ENCODE data around the gene SLC26A8.
"Not testable (repeated sequence)": the region's sequence is repeated elsewhere in the genome, so short reads cannot be mapped to it uniquely, and the experiment has no call there.

SLC26A8 gene

DNA sequence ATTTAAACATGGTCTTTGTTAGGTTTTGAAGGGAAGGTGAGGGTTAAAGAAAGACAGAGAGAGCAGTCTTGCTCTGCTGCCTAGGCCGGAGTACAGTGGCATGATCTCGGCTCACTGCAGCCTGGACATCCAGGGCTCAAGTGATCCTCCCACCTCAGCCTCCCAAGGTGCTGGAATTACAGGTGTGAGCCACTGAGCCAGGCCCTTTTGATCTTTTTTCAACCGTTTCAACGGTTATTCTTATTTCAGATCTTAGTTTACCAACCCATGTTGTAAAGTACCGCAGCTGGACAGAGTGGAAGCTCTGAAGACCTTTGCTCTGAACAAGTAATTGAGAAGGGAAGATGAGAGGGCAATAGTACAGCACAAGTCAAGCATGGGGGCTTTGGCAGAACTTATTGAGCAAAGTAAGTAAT is 102.3 kb downstream of the SLC26A8 start:
- Histone ChIP-seq H3K9me3 (ENCODE audit: control insufficient read depth in 1 of 2, low read length in 2 of 2) (no peaks in the 10 kb centered on the region), H3K4me1 (ENCODE audit: control insufficient read depth in 1 of 2, insufficient read depth in 2 of 2, low read length in 2 of 2) (peaks cover 0 to 21% of the 10 kb centered on the region in 2 donors), H3K27ac (ENCODE audit: low read length) (no peak overlapping the region), H3K27me3 (ENCODE audit: low read depth, low read length) (no peaks in the 10 kb centered on the region), H3K4me3 (ENCODE audit: low read depth in 1 of 2, low read length in 2 of 2) (peak overlapping the region in 1 of 2 donors; percentile 91), H3K36me3 (ENCODE audit: control insufficient read depth in 1 of 2, insufficient read depth in 2 of 2, low read length in 2 of 2) (no peaks in the 10 kb centered on the region)

DNA sequence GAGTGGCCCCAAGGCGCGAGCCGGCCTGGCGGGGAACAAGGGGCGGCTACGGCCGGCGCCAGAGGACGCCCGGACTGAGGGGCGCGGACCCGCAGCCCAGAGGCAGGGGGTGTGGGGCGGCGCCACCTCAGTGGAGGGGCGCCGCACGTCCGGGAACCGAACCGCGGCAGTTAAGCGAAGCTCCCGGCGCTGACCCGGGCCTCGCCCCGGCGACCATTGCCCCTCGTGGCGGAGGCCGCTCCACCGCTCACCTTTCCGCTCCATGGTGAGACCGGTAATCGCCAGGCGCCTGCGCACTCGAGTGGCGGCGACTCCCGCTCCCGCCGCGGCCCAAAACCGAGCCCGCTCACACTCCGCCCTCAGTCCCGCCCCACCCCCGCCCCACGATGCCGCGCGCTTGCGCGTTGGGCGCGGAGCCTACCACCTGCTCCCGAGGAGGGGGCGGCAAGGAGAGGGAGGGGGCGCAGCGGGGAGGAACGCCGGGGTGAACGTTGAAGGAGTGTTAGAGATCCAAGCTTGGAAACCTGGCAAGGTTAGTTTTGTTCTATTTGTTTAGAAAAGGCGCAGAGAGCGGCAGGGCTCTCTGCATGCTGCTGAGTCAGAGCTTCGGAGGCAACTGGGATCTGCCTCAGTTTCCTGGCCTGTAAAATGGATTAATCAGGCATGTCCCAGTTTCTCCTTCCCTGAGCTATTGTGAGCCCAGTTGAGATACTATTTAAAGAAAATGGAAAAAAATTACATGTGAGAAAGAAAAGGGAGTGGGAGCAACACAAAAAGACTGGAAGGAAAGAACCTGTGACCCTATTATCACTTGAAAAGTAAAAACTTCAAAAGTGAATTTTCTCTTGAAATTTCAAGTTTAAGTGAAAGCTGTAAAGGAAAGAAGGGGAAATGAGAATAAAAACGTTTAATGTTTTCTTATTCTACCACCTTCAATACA is 103.4 kb downstream of the SLC26A8 start, which contains the start of gene SRPK1:
TSS of gene SRPK1 (minus strand) at position 306 of the 940 bp plus-strand sequence. CDS start at position 264, 42 bp downstream.
- Histone ChIP-seq H3K36me3 (ENCODE audit: control insufficient read depth in 1 of 2, insufficient read depth in 2 of 2, low read length in 2 of 2) (no peaks in the 10 kb centered on the region), H3K27ac (ENCODE audit: low read length) (peak within 1 kb of the TSS; percentile 86), H3K27me3 (ENCODE audit: low read depth, low read length) (no peaks in the 10 kb centered on the region), H3K4me3 (ENCODE audit: low read depth in 1 of 2, low read length in 2 of 2) (peak within 1 kb of the TSS; percentile 84 to 91), H3K9me3 (ENCODE audit: control insufficient read depth in 1 of 2, low read length in 2 of 2) (no peaks in the 10 kb centered on the region), H3K4me1 (ENCODE audit: control insufficient read depth in 1 of 2, insufficient read depth in 2 of 2, low read length in 2 of 2) (peaks cover 0 to 21% of the 10 kb centered on the region in 2 donors)

DNA sequence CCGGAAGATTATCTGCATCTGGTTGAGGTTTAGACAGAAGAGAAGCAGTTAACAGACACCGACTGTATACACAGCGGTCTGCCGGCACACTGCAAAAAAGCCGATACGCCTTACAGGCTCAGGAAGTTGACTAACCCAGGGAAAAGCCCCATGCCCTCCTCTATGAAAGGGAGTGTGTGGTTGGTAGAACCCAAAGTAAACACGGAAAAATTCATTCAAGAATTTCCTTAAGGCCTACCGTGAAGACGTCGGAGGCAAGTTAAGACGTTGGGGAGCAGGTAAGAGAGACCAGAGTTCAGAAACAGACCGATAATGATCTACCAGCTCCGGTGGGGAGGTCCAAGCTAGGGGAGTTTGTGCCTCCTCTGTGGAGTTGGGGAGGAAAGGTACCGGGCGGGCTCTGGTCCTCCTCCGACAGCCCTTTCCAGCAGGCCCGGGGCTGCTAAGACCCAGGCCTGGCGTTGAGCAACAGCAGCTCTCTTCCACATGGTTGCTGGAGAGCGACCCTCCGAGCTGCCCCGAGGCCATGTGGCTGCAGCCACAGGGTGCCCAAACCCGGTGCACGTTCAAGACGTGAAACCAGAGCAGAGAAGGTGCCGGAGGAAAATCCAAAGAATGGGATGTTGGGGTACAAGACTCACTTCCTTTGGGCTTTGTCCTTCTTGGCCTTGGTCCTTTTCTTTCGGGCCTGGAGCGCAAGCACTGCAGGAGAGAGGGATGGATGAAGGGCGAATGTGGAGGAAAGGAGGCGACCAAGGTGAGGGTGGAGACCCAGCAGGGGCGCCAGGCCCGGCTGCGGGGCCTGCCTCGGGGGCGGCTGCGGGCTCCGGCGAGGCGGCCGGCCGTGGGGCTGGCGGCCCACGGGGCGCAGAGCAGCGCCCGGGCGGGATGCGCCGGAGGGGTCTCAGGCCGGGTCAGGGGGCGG is 104.4 kb downstream of the SLC26A8 start:
- Histone ChIP-seq H3K4me1 (ENCODE audit: control insufficient read depth in 1 of 2, insufficient read depth in 2 of 2, low read length in 2 of 2) (peaks cover 0 to 21% of the 10 kb centered on the region in 2 donors), H3K36me3 (ENCODE audit: control insufficient read depth in 1 of 2, insufficient read depth in 2 of 2, low read length in 2 of 2) (no peaks in the 10 kb centered on the region), H3K9me3 (ENCODE audit: control insufficient read depth in 1 of 2, low read length in 2 of 2) (no peaks in the 10 kb centered on the region), H3K27ac (ENCODE audit: low read length) (peak overlapping the region; percentile 86), H3K4me3 (ENCODE audit: low read depth in 1 of 2, low read length in 2 of 2) (peak overlapping the region; percentile 84 to 88), H3K27me3 (ENCODE audit: low read depth, low read length) (no peaks in the 10 kb centered on the region)

- Histone ChIP-seq H3K4me3 (ENCODE audit: low read depth in 1 of 2, low read length in 2 of 2) (peak overlapping the region; percentile 84 to 88), H3K27me3 (ENCODE audit: low read depth, low read length) (no peaks in the 10 kb centered on the region), H3K36me3 (ENCODE audit: control insufficient read depth in 1 of 2, insufficient read depth in 2 of 2, low read length in 2 of 2) (no peaks in the 10 kb centered on the region), H3K27ac (ENCODE audit: low read length) (peak overlapping the region; percentile 86), H3K9me3 (ENCODE audit: control insufficient read depth in 1 of 2, low read length in 2 of 2) (no peaks in the 10 kb centered on the region), H3K4me1 (ENCODE audit: control insufficient read depth in 1 of 2, insufficient read depth in 2 of 2, low read length in 2 of 2) (peaks cover 0 to 21% of the 10 kb centered on the region in 2 donors)
Measured at GRCh38 chr6:35919085-35919826, 105.2 kb downstream of the SLC26A8 start.

DNA sequence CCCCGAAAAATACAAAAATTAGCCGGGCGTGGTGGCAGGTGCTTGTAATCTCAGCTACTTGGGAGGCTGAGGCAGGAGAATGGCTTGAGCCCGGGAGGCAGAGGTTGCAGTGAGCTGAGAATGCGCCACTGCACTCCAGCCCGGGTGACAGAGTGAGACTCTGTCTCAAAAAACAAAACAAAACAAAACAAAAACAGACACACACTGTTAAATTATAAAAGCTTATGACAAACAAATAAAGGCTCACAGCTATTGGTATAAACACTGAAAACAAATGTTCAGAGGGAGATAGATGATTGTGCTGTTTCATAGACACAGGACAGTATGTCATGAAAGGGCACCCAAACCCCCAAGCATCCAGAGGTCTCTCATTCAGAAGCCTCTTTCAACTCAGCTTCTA is 107.5 kb downstream of the SLC26A8 start:
- H3K9me3 ChIP-seq (ENCODE audit: control insufficient read depth in 1 of 2, low read length in 2 of 2); H3K27ac ChIP-seq (ENCODE audit: low read length); H3K4me3 ChIP-seq (ENCODE audit: low read depth in 1 of 2, low read length in 2 of 2); H3K27me3 ChIP-seq (ENCODE audit: low read depth, low read length); H3K36me3 ChIP-seq (ENCODE audit: control insufficient read depth in 1 of 2, insufficient read depth in 2 of 2, low read length in 2 of 2): not testable (repeated sequence)
- H3K4me1 ChIP-seq (ENCODE audit: control insufficient read depth in 1 of 2, insufficient read depth in 2 of 2, low read length in 2 of 2), result peaks cover 0 to 18% of the 10 kb centered on the region in 2 donors

DNA sequence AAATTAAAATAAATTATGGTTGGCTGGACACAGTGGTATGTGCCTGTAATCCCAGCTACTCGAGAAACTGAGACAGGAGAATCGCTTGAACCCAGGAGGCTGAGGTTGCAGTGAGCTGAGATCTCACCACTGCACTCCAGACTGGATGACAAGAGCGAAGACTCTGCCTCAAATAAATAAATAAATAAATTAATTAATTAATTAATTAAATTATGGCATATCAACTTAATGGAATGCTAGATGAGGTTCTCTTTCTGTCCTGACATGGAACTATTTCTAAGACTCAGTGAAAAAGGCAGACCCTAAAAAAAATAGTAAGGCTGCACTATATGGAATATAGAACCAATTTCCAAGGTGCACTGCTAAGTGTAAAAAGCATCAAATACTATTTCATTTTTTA is 108.4 kb downstream of the SLC26A8 start:
- H3K36me3 ChIP-seq (ENCODE audit: control insufficient read depth in 1 of 2, insufficient read depth in 2 of 2, low read length in 2 of 2), result peaks cover 2 to 5% of the 10 kb centered on the region in 2 donors
- H3K4me3 ChIP-seq (ENCODE audit: low read depth in 1 of 2, low read length in 2 of 2), result no peak overlapping the region
- H3K27me3 ChIP-seq (ENCODE audit: low read depth, low read length), result no peaks in the 10 kb centered on the region
- H3K4me1 ChIP-seq (ENCODE audit: control insufficient read depth in 1 of 2, insufficient read depth in 2 of 2, low read length in 2 of 2), result peaks cover 0 to 13% of the 10 kb centered on the region in 2 donors
- no peak overlapping the region for H3K27ac ChIP-seq (ENCODE audit: low read length)
- no peaks in the 10 kb centered on the region for H3K9me3 ChIP-seq (ENCODE audit: control insufficient read depth in 1 of 2, low read length in 2 of 2)

- Histone ChIP-seq H3K9me3 (ENCODE audit: control insufficient read depth in 1 of 2, low read length in 2 of 2) (no peaks in the 10 kb centered on the region), H3K4me3 (ENCODE audit: low read depth in 1 of 2, low read length in 2 of 2) (no peak overlapping the region), H3K27ac (ENCODE audit: low read length) (no peak overlapping the region), H3K36me3 (ENCODE audit: control insufficient read depth in 1 of 2, insufficient read depth in 2 of 2, low read length in 2 of 2) (peaks cover 4 to 5% of the 10 kb centered on the region in 2 donors), H3K27me3 (ENCODE audit: low read depth, low read length) (no peaks in the 10 kb centered on the region), H3K4me1 (ENCODE audit: control insufficient read depth in 1 of 2, insufficient read depth in 2 of 2, low read length in 2 of 2) (peaks cover 0 to 6% of the 10 kb centered on the region in 2 donors)
Measured at GRCh38 chr6:35914536-35914935, 109.9 kb downstream of the SLC26A8 start.

DNA sequence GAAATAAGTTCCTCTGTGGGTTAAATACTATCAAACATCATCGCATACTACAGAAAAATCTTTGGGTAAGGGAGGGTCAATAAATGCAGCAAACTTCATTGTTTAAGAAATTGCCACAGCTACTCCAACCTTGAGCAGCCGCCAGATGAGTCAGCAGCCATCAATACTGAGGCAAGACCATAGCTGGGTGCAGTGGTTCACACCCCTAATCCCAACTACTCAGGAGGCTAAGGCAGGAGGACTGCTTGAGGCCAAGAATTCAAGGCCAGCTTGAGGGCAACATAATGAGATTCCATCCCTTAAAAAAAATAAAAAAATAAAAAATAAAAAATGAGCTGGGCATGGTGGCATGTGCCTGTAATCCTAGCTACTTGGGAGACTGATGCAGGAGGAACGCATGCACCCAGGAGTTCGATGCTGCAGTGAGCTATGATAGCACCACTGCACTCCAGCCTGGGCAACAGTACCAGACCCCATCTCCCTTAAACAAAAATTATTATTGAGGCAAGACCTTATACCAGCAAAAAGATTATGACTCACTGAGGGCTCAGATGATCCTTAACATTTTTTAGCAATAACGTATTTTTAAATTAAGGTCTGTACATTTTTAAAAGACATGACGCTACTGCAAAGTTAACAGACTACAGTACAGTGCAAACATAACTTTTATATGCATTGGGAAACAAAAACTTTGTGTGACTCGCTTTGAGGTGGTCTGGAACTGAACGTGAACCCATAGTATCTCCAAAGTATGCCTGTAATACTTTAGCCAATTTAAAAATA is 112.4 kb downstream of the SLC26A8 start:
- no peaks in the 10 kb centered on the region for H3K27me3 ChIP-seq (ENCODE audit: low read depth, low read length)
- H3K36me3 ChIP-seq (ENCODE audit: control insufficient read depth in 1 of 2, insufficient read depth in 2 of 2, low read length in 2 of 2), result peaks cover 4 to 5% of the 10 kb centered on the region in 2 donors
- H3K27ac ChIP-seq (ENCODE audit: low read length), result no peak overlapping the region
- H3K4me1 ChIP-seq (ENCODE audit: control insufficient read depth in 1 of 2, insufficient read depth in 2 of 2, low read length in 2 of 2), result no peaks in the 10 kb centered on the region
- no peaks in the 10 kb centered on the region for H3K9me3 ChIP-seq (ENCODE audit: control insufficient read depth in 1 of 2, low read length in 2 of 2)
- no peak overlapping the region for H3K4me3 ChIP-seq (ENCODE audit: low read depth in 1 of 2, low read length in 2 of 2)

GRCh38 chr6:35909571-35909970 is 114.9 kb downstream of the SLC26A8 start:
- H3K36me3 ChIP-seq (ENCODE audit: control insufficient read depth in 1 of 2, insufficient read depth in 2 of 2, low read length in 2 of 2); H3K4me3 ChIP-seq (ENCODE audit: low read depth in 1 of 2, low read length in 2 of 2); H3K9me3 ChIP-seq (ENCODE audit: control insufficient read depth in 1 of 2, low read length in 2 of 2); H3K27me3 ChIP-seq (ENCODE audit: low read depth, low read length); H3K27ac ChIP-seq (ENCODE audit: low read length); H3K4me1 ChIP-seq (ENCODE audit: control insufficient read depth in 1 of 2, insufficient read depth in 2 of 2, low read length in 2 of 2): not testable (repeated sequence)

- not testable (repeated sequence) for H3K4me3 ChIP-seq (ENCODE audit: low read depth in 1 of 2, low read length in 2 of 2); H3K27me3 ChIP-seq (ENCODE audit: low read depth, low read length); H3K27ac ChIP-seq (ENCODE audit: low read length); H3K9me3 ChIP-seq (ENCODE audit: control insufficient read depth in 1 of 2, low read length in 2 of 2); H3K4me1 ChIP-seq (ENCODE audit: control insufficient read depth in 1 of 2, insufficient read depth in 2 of 2, low read length in 2 of 2); H3K36me3 ChIP-seq (ENCODE audit: control insufficient read depth in 1 of 2, insufficient read depth in 2 of 2, low read length in 2 of 2)
Measured at GRCh38 chr6:35908753-35909401, 115.6 kb downstream of the SLC26A8 start.

All from muscle layer of duodenum (tissue), 2 donors.